ENCODE results near the gene DAAM1. TPM values are rescaled to one million over a fixed set of nuclear protein-coding genes. Genes with fewer than 3 reads are reported as not detected.

Gene DAAM1
- total RNA-seq, 4 donors from 2014 or later: 25.3 to 47.2 (median 37.8) TPM

DNA sequence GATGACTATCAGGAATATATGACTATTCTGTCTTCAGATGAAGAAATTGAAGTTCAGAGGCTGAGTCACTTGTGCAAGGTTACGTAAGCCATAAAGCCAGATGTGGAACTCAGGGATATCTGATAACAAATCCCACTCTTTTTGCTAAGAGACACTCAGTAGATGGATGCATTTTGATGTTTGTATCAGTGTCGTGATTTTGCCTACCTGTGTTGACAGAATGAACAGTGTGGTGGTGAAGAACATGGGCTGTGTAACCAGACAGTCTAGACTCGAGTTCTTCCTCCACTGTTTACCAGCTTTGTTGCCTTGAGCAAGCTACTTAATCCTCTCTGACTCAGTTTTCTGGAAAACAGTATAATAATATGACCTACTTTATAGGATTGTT, 93.9 kb downstream of the DAAM1 start:
- 92 to 96% methylated on average over 3 of the region's 3 CpGs for WGBS, 2 donors
- H3K27ac ChIP-seq: no peak overlapping the region
- intact Hi-C loops (cut with DNase I): no loop called here
- no peaks in the 10 kb centered on the region for H3K36me3 ChIP-seq
- no peaks in the 10 kb centered on the region for H3K4me1 ChIP-seq
- H3K9me3 ChIP-seq: no peaks in the 10 kb centered on the region
- H3K4me3 ChIP-seq (replicated peaks in 1 of 3): no peak overlapping the region
- TF ChIP-seq, protein P1, sequence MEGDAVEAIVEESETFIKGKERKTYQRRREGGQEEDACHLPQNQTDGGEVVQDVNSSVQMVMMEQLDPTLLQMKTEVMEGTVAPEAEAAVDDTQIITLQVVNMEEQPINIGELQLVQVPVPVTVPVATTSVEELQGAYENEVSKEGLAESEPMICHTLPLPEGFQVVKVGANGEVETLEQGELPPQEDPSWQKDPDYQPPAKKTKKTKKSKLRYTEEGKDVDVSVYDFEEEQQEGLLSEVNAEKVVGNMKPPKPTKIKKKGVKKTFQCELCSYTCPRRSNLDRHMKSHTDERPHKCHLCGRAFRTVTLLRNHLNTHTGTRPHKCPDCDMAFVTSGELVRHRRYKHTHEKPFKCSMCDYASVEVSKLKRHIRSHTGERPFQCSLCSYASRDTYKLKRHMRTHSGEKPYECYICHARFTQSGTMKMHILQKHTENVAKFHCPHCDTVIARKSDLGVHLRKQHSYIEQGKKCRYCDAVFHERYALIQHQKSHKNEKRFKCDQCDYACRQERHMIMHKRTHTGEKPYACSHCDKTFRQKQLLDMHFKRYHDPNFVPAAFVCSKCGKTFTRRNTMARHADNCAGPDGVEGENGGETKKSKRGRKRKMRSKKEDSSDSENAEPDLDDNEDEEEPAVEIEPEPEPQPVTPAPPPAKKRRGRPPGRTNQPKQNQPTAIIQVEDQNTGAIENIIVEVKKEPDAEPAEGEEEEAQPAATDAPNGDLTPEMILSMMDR (IDR thresholded peaks at IDR 0.05): no peak
- TF ChIP-seq POLR2A (IDR thresholded peaks at IDR 0.05): no peak
- no peak for DNase-seq
- H3K27me3 ChIP-seq: no peaks in the 10 kb centered on the region

DNA sequence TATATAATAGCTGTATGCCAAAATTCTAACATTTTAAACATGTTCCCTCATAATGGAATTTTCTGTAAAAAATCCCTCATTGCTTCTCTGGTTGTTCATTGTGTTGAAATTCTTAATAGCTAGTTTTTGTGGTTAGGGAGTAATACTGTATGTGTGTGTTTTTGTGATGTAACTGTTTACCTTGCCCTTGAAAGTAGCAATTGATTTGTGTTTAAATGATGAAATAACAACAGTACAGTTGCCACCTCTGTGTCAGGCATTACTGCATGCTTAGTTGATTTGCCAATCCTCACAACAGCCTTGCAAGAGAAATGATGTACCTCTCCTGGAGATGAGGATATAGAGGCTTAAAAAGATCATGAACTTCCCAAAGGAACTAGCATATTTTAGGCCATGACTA, 94.9 kb downstream of the DAAM1 start:
- Histone ChIP-seq H3K4me1 (no peaks in the 10 kb centered on the region), H3K36me3 (no peaks in the 10 kb centered on the region), H3K4me3 (replicated peaks in 1 of 3) (no peak overlapping the region), H3K27me3 (no peaks in the 10 kb centered on the region), H3K9me3 (no peaks in the 10 kb centered on the region), H3K27ac (no peak overlapping the region)
- intact Hi-C loops (cut with DNase I): no loop called here
- TF ChIP-seq, protein P1 (IDR thresholded peaks at IDR 0.05): no peak
- no peak for TF ChIP-seq POLR2A (IDR thresholded peaks at IDR 0.05)
- no peak for DNase-seq

DNA sequence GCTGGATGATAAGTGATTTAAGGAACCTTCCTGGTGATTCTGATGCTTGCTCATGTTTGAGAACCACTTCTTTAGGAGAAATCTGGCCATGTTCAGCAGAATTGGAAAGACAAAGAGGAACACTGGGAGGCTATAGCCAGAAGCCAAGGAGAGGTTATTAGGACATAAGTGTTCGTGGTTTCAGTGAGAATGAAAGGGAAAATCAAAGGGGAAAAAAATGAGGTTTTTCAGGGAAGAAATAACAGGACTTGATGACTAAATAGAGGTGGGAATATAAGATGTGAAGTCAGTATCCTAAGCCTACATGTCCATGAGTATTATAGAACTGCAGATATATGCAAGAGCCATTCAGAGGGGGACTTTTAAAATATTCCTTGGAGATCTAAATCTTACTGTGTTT, 95.6 kb downstream of the DAAM1 start:
- H3K9me3 ChIP-seq: no peaks in the 10 kb centered on the region
- no peak overlapping the region for H3K4me3 ChIP-seq (replicated peaks in 1 of 3)
- no peaks in the 10 kb centered on the region for H3K36me3 ChIP-seq
- intact Hi-C loops (cut with DNase I): no loop called here
- no peaks in the 10 kb centered on the region for H3K4me1 ChIP-seq
- H3K27ac ChIP-seq: no peak overlapping the region
- 82 to 84% methylated on average over 1 of the region's 1 CpG for WGBS, 2 donors
- H3K27me3 ChIP-seq: no peaks in the 10 kb centered on the region
- no peak for DNase-seq
- TF ChIP-seq, protein P1 (IDR thresholded peaks at IDR 0.05): no peak
- no peak for TF ChIP-seq POLR2A (IDR thresholded peaks at IDR 0.05)

DNA sequence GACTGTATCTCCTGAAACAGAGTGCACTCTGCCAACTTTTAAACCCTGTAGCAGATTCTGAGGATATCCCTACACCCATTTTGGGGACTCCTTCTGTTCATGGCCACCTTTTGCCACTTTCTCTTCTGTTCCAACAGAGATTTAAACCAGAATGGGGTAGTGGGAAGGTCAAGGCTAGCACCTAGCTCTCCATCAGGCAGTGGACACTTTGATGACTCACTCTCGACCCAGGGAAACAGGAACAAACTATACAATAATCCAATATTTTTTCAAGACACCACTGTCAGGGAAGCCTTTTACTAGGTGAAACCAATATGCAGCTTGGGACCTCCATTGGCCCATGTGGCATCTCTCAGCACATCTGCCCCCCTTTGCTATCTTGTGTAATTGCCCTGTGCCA, 103.6 kb downstream of the DAAM1 start:
- peaks cover 0 to 16% of the 10 kb centered on the region in 2 donors for H3K4me1 ChIP-seq
- no peak overlapping the region for H3K27ac ChIP-seq
- intact Hi-C loops (cut with DNase I): no loop called here
- DNase-seq: no peak
- peaks cover 0 to 11% of the 10 kb centered on the region in 2 donors for H3K36me3 ChIP-seq
- TF ChIP-seq POLR2A (IDR thresholded peaks at IDR 0.05): no peak
- TF ChIP-seq, protein P1 (IDR thresholded peaks at IDR 0.05): no peak
- H3K9me3 ChIP-seq: no peaks in the 10 kb centered on the region
- H3K27me3 ChIP-seq: no peaks in the 10 kb centered on the region
- 71 to 86% methylated on average over 1 of the region's 1 CpG for WGBS, 2 donors
- no peak overlapping the region for H3K4me3 ChIP-seq (replicated peaks in 1 of 3)

DNA sequence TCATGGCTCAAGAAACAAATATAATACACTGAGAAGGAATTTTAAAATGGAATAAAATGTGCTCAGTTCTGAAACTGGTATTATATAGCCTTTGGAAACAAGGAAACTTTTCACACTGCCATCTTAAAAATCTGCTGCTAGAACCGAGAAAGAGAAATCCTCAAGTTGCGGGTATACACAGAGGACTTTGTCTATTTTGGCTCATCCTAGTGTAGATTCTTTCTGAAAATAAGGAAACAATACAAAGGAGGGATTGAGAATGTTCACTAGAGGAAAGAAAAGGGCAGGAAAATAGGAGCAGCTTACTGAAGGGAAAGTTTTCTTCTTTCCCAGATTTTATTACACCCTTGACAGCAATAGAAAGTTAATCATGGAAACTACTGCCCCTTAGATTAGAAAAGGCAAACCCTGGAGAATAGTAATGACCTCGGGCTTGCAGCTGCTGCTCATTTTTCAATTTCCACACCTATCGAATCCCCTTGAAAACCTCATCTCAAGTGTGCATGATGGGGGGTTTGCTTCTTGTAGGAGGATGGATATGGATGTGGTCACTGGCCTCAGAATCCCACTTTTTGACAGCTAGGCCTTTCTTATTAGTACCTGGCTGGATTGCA, 104.6 kb downstream of the DAAM1 start:
- intact Hi-C loops (cut with DNase I): no loop called here

More for the DNA sequence above, 104.6 kb downstream of the DAAM1 start:
- H3K4me3 ChIP-seq (replicated peaks in 1 of 3): no peak overlapping the region
- no peak for TF ChIP-seq POLR2A (IDR thresholded peaks at IDR 0.05)
- TF ChIP-seq, protein P1 (IDR thresholded peaks at IDR 0.05): no peak
- H3K9me3 ChIP-seq: no peaks in the 10 kb centered on the region
- 76 to 87% methylated on average over 4 of the region's 4 CpGs for WGBS, 2 donors
- no peak for DNase-seq
- H3K27me3 ChIP-seq: no peaks in the 10 kb centered on the region
- H3K36me3 ChIP-seq: peaks cover 0 to 11% of the 10 kb centered on the region in 2 donors
- H3K27ac ChIP-seq: peak overlapping the region in 1 of 3 donors; percentile 5
- H3K4me1 ChIP-seq: peaks cover 0 to 16% of the 10 kb centered on the region in 2 donors

All from thyroid gland (tissue), 4 donors.